Measurements from ENCODE around the gene SSBP4.

- TF ChIP-seq CTCF (IDR thresholded peaks at IDR 0.05; ENCODE audit: insufficient read depth, low read length, poor library complexity, severe bottlenecking) (no peak), EZH2phosphoT487 (conservative IDR thresholded peaks at IDR 0.05; ENCODE audit: low read length) (no peak)
Observed at GRCh38 chr19:18467978-18468377, 48.8 kb downstream of the SSBP4 start.

All from SU-DHL-6 (cell line).